ENCODE measurements around the gene INSYN1. TPM values are rescaled to one million over a fixed set of nuclear protein-coding genes. Genes with fewer than 3 reads are reported as not detected.

The INSYN1 gene
- total and polyA plus RNA-seq, 9 of the 15 experiments (the other 6 are each of a cell fraction or from before 2014, with no cell fraction given), result not detected

DNA sequence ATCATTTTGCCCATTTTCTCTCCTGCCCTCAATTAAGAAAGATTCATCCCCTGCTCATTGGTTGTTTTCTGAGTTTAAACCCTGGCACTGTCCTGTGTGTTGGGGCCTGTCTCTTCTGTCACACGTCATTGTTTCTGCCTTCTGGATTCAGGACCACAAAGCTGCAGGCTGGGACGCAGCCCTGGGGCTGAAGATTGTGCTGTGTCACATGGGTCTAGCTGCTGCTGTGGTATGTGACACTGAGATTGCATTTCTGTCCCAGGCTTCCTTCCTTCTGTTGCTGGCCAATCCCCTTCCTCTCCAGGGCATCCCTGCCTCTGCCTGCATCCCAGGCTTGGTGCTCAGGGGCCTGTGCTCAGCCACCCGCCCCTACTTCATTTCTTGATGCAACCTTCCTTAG lies 28.9 kb downstream of the INSYN1 start:
- ChIA-PET CTCF (ENCODE audit: low intra/inter-chr PET ratio) (no interaction called here), POLR2A (no interaction called here)
- peaks cover 7% of the 10 kb centered on the region; the same call in 1 of the 2 replicates for H4K20me1 ChIP-seq (replicated peaks; ENCODE audit: control insufficient read depth, insufficient read depth, low read length)
- BruUV-seq (replicated peaks), result no TSS peak
- in situ Hi-C loops (cut with MboI), result no loop called here
- DNase-seq (ENCODE audit: extremely low read depth in 1 of 4, low spot score in 3 of 4), result no peak
- intact Hi-C loops (cut with micrococcal nuclease), result no loop called here
- no peaks in the 10 kb centered on the region for H3K4me1 ChIP-seq (replicated peaks in 1 of 2; ENCODE audit: control insufficient read depth in 2 of 2, insufficient read depth in 2 of 2, low read length in 2 of 2)
- no peaks in the 10 kb centered on the region for H3K9me3 ChIP-seq (replicated peaks; ENCODE audit: control insufficient read depth, insufficient read depth, low read depth, low read length)
- 2% methylated on average over 3 of the region's 3 CpGs for WGBS (ENCODE audit: insufficient coverage, low coverage, missing lambda C conversion rate)
- H2AFZ ChIP-seq (ENCODE audit: low read depth, low read length), result no peak overlapping the region
- peaks cover 3 to 34% of the 10 kb centered on the region in 2 experiments; a peak in 3 of 5 replicates for H3K27me3 ChIP-seq (ENCODE audit: control insufficient read depth in 2 of 2, insufficient read depth in 2 of 2, low read length in 2 of 2)
- H3K4me3 ChIP-seq, result no peak overlapping the region
- no peak overlapping the region for H3K4me2 ChIP-seq (ENCODE audit: insufficient read depth, low read length)
- H3K9ac ChIP-seq (ENCODE audit: insufficient read depth in 1 of 2, low read depth in 2 of 2, low read length in 2 of 2), result no peak overlapping the region
- no peaks in the 10 kb centered on the region for H3K36me3 ChIP-seq (ENCODE audit: control insufficient read depth, insufficient read depth, low read length)
- no peak overlapping the region for H3K27ac ChIP-seq (ENCODE audit: extremely low read depth, low read depth, low read length)
- FAIRE-seq, result no peak
- no peak for ATAC-seq
- TF ChIP-seq PHF20 (IDR thresholded peaks at IDR 0.05; ENCODE audit: partially characterized antibody) (no peak), NFIX (CRISPR knock-in tag; IDR thresholded peaks at IDR 0.05; ENCODE audit: low read depth) (no peak), GTF2F1 (IDR thresholded peaks at IDR 0.05; ENCODE audit: low read depth, low read length) (no peak), NR2C2 (CRISPR knock-in tag; IDR thresholded peaks at IDR 0.05) (no peak), NR2C2 (tag; IDR thresholded peaks at IDR 0.05) (no peak), ZBTB8A (IDR thresholded peaks at IDR 0.05; ENCODE audit: partially characterized antibody) (no peak), CC2D1A (IDR thresholded peaks at IDR 0.05) (no peak), ZNF174 (CRISPR knock-in tag; IDR thresholded peaks at IDR 0.05) (no peak), ELF2 (CRISPR knock-in tag; IDR thresholded peaks at IDR 0.05) (no peak), SMAD3 (CRISPR knock-in tag; conservative IDR thresholded peaks at IDR 0.05) (no peak), SETDB1 (IDR thresholded peaks at IDR 0.05; ENCODE audit: low read length) (no peak)
- TF ChIP-seq, protein P1, sequence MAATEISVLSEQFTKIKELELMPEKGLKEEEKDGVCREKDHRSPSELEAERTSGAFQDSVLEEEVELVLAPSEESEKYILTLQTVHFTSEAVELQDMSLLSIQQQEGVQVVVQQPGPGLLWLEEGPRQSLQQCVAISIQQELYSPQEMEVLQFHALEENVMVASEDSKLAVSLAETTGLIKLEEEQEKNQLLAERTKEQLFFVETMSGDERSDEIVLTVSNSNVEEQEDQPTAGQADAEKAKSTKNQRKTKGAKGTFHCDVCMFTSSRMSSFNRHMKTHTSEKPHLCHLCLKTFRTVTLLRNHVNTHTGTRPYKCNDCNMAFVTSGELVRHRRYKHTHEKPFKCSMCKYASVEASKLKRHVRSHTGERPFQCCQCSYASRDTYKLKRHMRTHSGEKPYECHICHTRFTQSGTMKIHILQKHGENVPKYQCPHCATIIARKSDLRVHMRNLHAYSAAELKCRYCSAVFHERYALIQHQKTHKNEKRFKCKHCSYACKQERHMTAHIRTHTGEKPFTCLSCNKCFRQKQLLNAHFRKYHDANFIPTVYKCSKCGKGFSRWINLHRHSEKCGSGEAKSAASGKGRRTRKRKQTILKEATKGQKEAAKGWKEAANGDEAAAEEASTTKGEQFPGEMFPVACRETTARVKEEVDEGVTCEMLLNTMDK (IDR thresholded peaks at IDR 0.05; ENCODE audit: borderline replicate concordance, insufficient read depth, low read depth, low read length, poor library complexity, severe bottlenecking), result no peak
- TF ChIP-seq, protein P2, sequence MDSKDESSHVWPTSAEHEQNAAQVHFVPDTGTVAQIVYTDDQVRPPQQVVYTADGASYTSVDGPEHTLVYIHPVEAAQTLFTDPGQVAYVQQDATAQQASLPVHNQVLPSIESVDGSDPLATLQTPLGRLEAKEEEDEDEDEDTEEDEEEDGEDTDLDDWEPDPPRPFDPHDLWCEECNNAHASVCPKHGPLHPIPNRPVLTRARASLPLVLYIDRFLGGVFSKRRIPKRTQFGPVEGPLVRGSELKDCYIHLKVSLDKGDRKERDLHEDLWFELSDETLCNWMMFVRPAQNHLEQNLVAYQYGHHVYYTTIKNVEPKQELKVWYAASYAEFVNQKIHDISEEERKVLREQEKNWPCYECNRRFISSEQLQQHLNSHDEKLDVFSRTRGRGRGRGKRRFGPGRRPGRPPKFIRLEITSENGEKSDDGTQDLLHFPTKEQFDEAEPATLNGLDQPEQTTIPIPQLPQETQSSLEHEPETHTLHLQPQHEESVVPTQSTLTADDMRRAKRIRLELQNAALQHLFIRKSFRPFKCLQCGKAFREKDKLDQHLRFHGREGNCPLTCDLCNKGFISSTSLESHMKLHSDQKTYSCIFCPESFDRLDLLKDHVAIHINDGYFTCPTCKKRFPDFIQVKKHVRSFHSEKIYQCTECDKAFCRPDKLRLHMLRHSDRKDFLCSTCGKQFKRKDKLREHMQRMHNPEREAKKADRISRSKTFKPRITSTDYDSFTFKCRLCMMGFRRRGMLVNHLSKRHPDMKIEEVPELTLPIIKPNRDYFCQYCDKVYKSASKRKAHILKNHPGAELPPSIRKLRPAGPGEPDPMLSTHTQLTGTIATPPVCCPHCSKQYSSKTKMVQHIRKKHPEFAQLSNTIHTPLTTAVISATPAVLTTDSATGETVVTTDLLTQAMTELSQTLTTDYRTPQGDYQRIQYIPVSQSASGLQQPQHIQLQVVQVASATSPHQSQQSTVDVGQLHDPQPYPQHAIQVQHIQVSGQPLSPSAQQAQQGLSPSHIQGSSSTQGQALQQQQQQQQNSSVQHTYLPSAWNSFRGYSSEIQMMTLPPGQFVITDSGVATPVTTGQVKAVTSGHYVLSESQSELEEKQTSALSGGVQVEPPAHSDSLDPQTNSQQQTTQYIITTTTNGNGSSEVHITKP (IDR thresholded peaks at IDR 0.05; ENCODE audit: partially characterized antibody), result no peak
- TF ChIP-seq, protein P3, sequence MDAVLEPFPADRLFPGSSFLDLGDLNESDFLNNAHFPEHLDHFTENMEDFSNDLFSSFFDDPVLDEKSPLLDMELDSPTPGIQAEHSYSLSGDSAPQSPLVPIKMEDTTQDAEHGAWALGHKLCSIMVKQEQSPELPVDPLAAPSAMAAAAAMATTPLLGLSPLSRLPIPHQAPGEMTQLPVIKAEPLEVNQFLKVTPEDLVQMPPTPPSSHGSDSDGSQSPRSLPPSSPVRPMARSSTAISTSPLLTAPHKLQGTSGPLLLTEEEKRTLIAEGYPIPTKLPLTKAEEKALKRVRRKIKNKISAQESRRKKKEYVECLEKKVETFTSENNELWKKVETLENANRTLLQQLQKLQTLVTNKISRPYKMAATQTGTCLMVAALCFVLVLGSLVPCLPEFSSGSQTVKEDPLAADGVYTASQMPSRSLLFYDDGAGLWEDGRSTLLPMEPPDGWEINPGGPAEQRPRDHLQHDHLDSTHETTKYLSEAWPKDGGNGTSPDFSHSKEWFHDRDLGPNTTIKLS (IDR thresholded peaks at IDR 0.05; ENCODE audit: borderline replicate concordance, low read depth), result no peak
- H3K79me2 ChIP-seq (ENCODE audit: control insufficient read depth, insufficient read depth, low read length), result no peaks in the 10 kb centered on the region
- H3K9me1 ChIP-seq (ENCODE audit: control insufficient read depth, insufficient read depth, low read length), result no peaks in the 10 kb centered on the region

Data from K562 (cell line).